GM21786 (cell line): ENCODE measurements around the gene HBG2.
"Not testable (repeated sequence)": the region's sequence is repeated elsewhere in the genome, so short reads cannot be mapped to it uniquely, and the experiment has no call there.

ENCODE experiments used
- ATAC-seq: cut with Tn5 transposase; IDR thresholded peaks from one replicate; pipeline ENCODE4 v1.9.1; 2021; ENCODE audit not compliant: unreplicated experiment

HBG2 gene

DNA sequence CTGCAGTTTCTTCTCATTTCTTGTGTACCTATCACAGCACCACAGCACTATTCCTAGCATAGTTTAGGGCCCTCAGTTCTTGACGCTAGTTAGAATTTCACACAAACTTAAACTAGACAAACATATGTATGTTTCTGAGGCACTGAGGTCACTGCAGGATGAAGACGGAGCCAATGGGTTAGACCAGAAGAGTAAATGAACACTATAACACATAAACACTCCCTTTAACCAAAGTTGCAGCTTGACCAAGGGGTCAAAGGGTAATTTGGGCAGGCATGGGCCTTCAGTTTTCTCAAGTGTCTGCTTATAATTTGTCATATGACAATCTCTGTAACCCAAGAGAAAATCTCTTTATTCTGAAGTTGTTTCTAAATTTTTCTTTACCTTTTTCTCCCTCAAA, 28.0 kb upstream of the HBG2 start:
- ATAC-seq, result no peak

DNA sequence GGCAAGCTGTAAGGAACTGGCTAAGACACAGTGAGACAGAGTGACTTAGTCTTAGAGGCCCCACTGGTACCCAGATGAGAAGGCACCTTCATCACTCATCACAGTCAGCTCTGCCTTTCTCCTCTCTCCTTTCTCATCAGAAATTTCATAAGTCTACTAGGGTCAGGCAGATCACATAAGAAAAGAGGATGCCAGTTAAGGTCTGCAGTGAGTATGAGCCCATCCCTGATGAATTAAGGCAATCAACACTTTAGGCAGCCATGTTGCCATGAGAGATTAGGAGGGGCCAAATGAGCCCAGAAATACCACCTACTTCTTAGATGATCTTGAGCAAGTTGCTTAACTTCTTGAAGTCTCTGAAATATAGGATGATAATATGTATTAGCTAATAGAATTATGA, 27.0 kb upstream of the HBG2 start:
- ATAC-seq, result no peak

DNA sequence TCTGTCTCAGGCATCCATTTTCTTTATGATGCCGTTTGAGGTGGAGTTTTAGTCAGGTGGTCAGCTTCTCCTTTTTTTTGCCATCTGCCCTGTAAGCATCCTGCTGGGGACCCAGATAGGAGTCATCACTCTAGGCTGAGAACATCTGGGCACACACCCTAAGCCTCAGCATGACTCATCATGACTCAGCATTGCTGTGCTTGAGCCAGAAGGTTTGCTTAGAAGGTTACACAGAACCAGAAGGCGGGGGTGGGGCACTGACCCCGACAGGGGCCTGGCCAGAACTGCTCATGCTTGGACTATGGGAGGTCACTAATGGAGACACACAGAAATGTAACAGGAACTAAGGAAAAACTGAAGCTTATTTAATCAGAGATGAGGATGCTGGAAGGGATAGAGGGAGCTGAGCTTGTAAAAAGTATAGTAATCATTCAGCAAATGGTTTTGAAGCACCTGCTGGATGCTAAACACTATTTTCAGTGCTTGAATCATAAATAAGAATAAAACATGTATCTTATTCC, 26.1 kb upstream of the HBG2 start:
- peak; percentile 94 for ATAC-seq

DNA sequence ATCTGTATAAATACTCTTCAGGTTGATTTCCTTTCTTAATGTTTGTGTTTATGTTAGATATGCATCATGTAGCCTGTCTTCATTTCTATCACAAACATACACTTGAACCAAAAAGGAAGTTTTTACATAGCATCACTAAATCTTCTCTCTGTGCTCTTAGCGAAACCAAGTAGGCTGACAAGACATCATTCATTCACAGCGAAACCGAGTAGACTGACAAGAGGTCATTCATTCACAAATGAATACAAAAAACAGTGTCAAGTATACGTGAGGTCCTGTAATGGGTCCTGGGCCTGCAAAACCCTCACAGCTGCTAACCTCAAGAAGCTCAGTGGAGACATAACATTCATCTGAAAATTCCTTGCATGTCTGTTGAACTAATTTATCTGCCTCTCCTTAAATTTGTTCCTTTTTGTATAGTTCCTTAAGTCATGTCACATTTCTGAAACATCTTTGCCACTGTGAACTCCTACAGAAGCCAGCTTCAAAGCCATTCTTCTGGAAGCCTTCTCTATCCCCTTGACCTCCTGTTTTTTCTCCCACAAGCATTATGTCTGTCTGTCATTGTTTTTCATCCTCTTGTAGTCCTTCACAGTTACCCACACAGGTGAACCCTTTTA, 25.0 kb upstream of the HBG2 start:
- ATAC-seq, result no peak

DNA sequence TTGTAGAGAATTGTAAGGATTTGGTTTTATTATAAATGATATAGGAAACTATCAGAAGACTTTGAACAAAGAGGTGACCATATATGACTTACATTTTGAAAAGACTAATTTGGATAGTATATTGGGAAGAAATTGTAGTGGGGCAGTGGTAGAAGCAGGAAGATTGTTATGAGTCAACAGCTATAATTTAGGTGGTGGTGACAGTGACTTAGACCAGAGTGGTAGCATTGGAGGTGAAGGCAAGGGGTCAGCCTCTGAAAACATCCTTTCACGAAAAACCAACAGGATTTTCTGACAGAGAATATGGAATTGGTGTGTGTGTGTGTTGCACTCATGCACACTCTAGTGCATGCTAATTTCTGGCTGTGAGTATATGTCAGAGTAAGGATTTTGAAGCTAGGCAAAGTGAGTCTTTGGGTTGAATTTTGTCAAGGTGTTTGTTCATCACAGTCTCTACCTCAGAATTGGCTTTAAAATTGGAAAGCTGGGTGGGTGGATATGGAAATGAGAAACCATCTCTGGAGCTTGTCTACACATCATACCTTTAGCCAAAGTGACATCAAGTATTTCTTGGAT, 23.3 kb upstream of the HBG2 start:
- ATAC-seq, result peak; percentile 44

DNA sequence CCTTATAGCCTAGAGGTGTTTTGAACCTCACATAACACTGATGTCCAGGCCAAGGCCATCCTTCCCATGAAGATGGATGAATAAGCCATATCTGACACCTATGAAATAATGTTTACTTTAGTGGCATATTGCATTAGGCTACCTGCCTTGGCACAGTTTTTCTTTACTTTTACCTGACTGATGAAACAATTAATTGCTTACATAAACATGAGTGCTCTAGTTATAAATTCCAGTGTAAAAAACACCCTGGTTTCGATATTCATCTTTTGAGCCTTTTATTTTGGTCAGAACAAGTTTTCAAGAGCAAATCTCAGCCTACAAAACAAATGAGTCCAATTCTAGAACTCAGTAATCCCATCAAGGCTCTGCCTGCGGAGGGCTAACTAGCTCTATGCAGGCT, 22.1 kb upstream of the HBG2 start:
- ATAC-seq, result no peak

DNA sequence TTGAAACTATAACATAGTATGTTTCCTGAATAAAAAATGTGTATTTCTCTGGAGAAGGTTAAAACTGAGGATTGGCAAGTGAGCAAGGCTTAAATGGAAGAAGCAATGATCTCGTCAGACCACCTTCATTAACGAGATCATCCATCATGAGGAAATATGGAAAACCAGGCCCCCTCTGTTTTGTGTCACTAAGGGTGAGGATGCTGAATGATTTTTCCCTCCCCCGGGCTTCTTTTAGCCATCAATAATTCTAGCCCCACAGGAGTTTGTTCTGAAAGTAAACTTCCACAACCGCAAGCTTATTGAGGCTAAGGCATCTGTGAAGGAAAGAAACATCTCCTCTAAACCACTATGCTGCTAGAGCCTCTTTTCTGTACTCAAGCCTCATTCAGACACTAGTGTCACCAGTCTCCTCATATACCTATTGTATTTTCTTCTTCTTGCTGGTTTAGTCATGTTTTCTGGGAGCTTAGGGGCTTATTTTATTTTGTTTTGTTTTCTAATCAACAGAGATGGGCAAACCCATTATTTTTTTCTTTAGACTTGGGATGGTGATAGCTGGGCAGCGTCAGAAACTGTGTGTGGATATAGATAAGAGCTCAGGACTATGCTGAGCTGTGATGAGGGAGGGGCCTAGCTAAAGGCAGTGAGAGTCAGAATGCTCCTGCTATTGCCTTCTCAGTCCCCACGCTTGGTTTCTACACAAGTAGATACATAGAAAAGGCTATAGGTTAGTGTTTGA, 21.0 kb upstream of the HBG2 start:
- ATAC-seq, result no peak

DNA sequence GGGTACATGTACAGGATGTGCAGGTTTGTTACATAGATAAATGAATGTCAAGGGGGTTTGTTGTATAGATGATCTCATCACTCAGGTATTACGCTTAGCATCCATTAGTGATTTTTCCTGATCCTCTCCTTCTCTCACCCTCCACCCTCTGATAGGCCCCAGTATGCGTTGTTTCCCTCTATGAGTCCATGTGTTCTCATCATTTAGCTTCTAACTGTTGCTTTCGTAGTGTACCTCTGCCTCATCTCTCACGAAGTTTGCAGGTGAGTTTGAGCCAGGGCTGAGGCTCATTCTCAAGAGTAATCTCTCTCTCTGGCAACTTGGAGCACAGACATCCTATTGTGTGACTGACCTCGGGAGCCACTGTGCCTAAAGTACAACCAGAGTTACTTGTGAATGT, 19.8 kb upstream of the HBG2 start:
- ATAC-seq, result no peak

DNA sequence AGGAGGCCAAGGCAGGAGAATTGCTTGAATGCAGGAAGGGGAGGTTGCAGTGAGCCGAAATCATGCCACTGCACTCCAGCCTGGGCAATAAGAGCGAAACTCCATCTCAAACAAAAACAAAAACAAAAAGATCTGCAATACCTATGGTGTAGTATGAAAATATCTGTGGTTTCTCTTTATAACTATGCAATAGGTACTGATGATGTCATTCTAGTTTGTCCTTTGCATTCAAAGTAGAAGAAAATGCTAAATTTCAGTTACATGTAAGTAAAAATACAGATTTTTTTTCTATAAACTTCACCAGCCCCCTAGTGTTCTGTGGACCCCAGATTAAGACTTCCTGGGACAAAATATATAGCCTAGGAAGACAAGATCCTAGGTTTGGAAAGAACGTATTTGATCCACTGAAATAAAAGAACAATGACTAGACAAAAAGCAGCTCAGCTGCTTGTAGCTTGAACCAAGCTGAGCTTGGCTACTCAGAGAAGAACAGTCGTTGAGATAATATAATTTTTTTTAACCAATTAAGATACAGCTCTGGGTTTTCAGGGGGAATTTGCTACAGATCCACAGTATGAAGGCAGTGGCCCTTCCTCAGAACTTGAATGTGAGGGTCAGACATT, 17.9 kb upstream of the HBG2 start:
- ATAC-seq, result no peak

DNA sequence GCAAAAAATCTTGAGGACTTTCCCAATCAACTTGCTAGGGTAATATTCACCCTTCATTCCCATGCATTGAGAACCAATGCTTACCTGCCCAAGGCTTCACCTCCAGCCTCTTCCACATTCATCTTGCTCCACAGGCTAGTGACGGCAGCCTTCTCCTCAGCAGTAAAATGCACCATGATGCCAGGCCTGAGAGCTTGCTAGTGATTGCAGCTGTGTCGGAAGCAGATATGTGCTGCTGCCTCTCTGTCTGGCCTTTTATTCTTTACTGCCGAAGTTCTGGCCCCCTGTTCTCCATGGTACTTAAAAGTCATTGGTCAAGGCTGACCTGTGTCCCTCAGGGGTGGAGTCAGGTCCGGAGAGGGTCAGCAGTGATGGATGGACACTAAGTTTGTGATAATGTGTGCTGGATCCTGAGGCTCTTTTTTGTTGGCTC, 15.2 kb upstream of the HBG2 start, which contains the start of gene HBE1:
Gene HBE1 (minus strand): TSS at position 231 of the 433 bp plus-strand sequence. CDS start 55 bp downstream, at position 176.
- ATAC-seq, result no peak

DNA sequence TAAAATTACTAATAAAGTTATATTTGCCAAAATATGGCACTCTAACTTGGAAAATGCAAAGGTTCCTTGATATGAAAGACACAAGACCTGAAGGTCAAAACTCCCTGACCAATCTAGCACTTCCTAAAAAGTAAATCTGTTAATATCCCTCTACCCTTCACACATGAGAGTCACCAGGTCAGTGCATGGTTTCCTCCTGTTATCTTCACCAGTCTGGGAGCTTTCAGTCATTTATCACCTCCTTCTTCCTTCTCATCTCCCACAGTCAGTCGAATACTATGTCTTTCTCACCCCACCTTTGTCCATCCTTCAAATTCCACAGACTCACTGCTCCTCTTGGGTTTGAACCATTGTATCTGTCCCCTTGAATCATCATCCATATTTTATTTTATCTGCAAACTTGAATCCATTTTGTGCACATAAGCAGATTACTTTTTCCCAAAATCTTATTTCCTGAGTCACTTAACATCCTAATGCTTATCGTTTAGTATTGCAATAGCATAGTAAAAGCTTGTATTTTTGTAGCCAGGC, 12.5 kb upstream of the HBG2 start:
- no peak for ATAC-seq

DNA sequence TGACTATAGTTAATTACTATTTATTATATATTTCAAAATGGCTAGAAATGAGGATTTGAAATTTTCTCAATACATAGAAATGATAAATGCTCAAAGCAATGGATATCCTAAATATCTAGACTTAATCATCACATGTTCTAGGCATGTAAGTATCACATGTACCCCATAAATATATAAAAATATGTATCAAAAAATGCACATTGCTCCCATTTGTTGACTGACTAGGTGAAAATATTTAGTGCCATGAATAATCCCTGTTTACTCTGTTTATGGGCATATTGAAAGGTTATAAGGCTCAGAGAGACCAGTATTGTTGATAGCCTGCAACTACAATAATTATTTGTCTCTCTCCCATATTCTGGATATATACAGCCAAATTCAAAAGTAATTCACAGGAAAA, 12.0 kb upstream of the HBG2 start:
- ATAC-seq, result no peak

DNA sequence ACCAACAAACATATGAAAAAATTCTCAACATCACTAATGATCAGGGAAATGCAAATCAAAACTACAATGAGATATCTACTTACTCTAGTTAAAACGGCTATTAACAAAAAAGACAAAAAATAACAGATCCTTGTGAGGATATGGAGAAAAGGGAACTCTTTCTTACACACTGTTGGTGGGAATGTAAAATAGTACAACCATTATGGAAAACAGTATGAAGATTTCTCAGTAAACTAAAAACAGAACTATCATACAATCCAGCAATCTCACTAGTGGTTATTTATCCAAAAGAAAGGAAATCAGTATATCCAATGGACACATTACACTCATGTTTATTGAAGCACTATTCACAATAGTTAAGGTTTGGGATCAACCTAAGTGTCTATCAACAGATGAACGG, 11.3 kb upstream of the HBG2 start:
- no peak for ATAC-seq

DNA sequence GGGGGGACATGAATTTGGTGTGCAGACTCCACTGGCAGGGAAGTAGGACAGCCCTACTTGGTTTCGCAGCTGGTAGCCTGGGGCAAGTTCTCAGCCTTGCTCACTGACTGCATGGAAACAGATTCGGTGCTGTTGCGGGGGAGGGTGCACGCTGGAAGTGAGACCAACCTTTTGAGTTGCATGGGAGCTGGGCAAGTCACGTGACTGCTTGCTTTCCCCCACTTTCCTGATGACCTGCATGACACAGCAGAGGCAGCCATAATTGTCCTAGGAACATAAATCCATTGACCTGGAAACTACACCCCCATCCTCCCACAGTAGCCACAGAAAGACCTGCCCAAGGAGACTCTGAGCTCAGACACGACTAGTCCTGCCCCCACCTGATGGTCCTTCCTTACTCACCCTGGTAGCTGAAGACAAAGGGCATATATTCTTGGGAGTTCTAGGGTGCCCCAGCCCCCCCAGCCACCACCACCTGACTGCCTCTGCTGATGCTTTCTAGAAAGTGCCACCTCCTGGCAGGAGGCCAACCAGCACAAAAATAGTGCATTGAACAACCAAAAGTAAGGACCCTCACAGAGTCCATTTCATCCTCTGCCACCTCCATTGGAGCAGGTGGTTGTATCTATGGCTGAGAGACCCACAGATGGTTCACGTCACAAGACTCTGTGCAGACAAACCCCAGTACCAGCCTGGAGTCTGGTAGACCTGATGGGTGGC, 4.1 kb upstream of the HBG2 start:
- ATAC-seq, result no peak

DNA sequence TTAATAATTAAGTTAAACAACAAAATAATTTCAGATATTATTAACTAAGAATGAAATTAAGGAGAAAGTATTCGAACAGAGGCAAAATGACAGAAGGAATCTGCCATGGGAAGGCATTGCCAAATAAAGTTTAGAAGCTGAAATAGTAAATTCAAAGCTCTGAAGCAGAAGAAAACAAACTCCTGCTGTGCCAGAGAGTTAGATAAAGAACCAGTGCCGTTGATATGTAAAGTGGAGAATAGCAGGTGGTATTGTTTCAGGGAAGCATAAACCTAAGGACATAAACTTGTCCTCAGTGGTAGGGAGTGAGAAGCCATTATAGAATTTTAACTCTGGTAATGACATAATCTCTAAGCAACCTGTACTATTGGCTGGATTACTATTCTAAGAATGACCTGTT, 2.7 kb upstream of the HBG2 start:
- no peak for ATAC-seq

DNA sequence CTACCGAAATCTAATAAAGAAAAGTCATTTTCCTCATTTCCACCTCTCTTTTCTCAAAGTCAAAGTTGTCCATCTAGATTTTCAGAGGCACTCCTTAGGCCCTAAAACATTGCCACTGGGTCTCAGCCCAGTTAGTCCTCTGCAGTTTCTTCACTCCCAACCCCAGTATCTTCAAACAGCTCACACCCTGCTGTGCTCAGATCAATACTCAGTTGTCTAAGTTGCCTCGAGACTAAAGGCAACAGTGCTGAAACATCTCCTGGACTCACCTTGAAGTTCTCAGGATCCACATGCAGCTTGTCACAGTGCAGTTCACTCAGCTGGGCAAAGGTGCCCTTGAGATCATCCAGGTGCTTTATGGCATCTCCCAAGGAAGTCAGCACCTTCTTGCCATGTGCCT, 558 bp downstream of the HBG2 start:
- not testable (repeated sequence) for ATAC-seq

DNA sequence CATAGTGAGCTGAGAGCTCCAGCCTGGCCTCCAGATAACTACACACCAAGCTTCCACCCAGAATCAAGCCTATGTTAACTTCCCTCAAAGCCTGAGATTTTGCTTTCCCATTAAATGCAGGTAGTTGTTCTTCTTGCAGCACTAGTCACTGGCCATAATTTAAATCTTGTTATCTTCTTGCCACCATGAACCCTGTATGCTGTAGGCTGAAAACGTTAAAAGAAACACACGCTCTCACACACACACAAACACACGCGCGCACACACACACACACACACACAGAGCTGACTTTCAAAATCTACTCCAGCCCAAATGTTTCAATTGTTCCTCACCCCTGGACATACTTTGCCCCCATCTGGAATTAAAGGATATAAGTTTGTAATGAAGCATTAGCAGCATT, 1.1 kb downstream of the HBG2 start:
- not testable (repeated sequence) for ATAC-seq

DNA sequence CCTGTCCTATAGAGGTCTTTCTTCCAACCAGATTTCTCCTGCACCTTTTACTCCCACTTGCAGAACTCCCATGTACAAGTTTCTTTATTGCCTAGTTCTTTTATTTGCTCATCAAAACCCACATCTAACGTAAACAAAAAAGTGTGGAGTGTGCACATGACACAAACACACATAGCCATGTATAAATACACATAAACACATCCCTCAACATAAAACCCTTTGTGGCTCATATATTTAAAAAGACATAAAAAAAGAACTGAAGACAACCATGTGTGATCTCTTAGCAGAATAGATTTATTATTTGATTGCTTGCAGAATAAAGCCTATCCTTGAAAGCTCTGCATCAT, 1.7 kb downstream of the HBG2 start:
- ATAC-seq, result no peak

DNA sequence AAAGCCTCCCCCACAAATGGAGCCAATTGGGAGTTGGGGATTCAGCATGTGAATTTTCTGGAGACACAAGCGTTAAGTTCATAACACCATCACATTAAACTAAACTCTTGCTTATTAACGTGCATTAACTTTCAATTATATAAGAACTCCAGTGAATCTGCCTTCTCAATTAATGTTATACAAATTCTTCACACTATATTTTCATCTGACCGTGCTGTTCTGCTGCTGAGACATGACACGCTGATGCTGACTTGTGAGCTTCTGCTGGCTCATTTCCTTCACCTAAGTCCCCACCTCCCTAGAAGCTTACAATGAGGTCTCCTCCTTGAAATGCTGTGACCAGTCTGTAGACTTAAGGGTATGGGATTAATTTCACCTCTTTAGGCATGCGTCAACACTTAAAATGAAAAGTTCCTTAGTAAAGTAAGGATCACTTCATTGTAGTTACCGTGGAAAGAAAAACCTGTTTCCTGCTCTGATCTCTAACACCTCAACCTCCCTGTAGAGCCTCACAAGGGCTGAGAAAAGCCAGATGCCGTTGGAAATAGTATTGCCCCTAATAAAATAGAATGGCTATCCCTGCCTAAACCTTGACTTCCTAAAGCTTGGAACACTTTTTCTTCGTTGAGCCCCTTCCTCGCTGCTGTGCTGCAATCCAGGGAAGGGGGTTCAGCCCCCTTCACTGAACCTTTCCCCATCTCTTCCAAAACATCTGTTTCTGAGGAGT, 2.2 kb downstream of the HBG2 start:
- no peak for ATAC-seq

DNA sequence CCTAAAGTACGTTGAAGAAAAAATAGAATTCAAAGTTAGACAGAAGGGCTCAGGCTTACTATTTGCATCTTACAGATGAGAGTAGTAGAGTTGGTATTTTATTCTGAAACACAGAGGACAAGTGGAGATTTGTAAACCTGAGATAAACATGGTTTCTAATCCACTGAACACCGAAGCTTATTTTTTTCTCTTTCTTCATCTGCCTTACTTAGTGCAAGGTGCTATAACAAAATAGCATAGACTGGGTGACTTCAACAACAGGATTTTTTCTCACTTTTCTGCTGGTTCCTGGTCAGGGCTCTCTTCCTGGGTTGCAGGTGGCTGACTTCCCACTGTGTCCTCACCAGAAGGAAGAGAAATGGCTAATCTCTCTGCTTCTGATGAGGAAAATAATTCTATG, 2.8 kb downstream of the HBG2 start:
- no peak for ATAC-seq
